RWPE2 (cell line): ENCODE results near the gene SMIM13.

ENCODE experiments used
- ATAC-seq: fragments of 200-7000 bp; cut with Tn5 transposase; 3 replicates; pipeline ENCODE4 v1.9.1; 2021; ENCODE audit warnings: low read depth
- DNase-seq: peaks from one replicate; pipeline ENCODE4 v3.0.0-alpha.2; 2020; ENCODE audit warnings: low spot score
- H3K27ac ChIP-seq: fragments of 450-650 bp; 2 replicates; pipeline ENCODE4 v1.5.1; 2017; ENCODE audit warnings: mild to moderate bottlenecking; ENCODE audit not compliant: poor library complexity, severe bottlenecking
- H3K27me3 ChIP-seq: fragments of 250-450 bp; sonication (Bioruptor Pico); 2 replicates; pipeline ENCODE4 v1.5.1; 2021; ENCODE audit warnings: mild to moderate bottlenecking, moderate library complexity; ENCODE audit not compliant: insufficient read depth, poor library complexity, severe bottlenecking
- H3K36me3 ChIP-seq: fragments of 250-450 bp; sonication (Bioruptor Pico); 2 replicates; pipeline ENCODE4 v1.5.1; 2020; ENCODE audit warnings: low read depth, mild to moderate bottlenecking, moderate library complexity
- H3K4me1 ChIP-seq: fragments of 250-450 bp; sonication (Bioruptor Pico); 2 replicates; pipeline ENCODE4 v1.5.1; 2021; ENCODE audit warnings: mild to moderate bottlenecking, moderate library complexity; ENCODE audit not compliant: insufficient read depth, poor library complexity, severe bottlenecking
- H3K4me3 ChIP-seq: fragments of 250-450 bp; sonication (Bioruptor Pico); 2 replicates; pipeline ENCODE4 v1.5.1; 2021; ENCODE audit warnings: mild to moderate bottlenecking, moderate library complexity; ENCODE audit not compliant: severe bottlenecking
- H3K9me3 ChIP-seq: fragments of 250-450 bp; sonication (Bioruptor Pico); 2 replicates; pipeline ENCODE4 v1.5.1; 2021; ENCODE audit warnings: mild to moderate bottlenecking, moderate library complexity; ENCODE audit not compliant: severe bottlenecking
- CTCF ChIP-seq: fragments of 450-650 bp; IDR thresholded peaks from one replicate; pipeline ENCODE4 v1.5.1; 2017; ENCODE audit warnings: mild to moderate bottlenecking, moderate library complexity; ENCODE audit not compliant: poor library complexity, severe bottlenecking

Gene SMIM13

GRCh38 chr6:11067348-11067747 is 26.3 kb upstream of the SMIM13 start:
- DNase-seq, result no peak
- no peaks in the 10 kb centered on the region for H3K36me3 ChIP-seq
- no peaks in the 10 kb centered on the region for H3K9me3 ChIP-seq
- no peaks in the 10 kb centered on the region for H3K4me1 ChIP-seq
- TF ChIP-seq CTCF, result no peak
- H3K4me3 ChIP-seq, result no peak overlapping the region
- ATAC-seq, result no peak
- H3K27ac ChIP-seq, result no peak overlapping the region
- H3K27me3 ChIP-seq, result no peaks in the 10 kb centered on the region

- ATAC-seq, result no peak
- no peaks in the 10 kb centered on the region for H3K27me3 ChIP-seq
- no peaks in the 10 kb centered on the region for H3K36me3 ChIP-seq
- H3K27ac ChIP-seq, result no peak overlapping the region
- no peaks in the 10 kb centered on the region for H3K9me3 ChIP-seq
- no peaks in the 10 kb centered on the region for H3K4me1 ChIP-seq
- no peak overlapping the region for H3K4me3 ChIP-seq
- TF ChIP-seq CTCF, result no peak
- DNase-seq, result no peak
Observed at GRCh38 chr6:11069760-11070159, 23.9 kb upstream of the SMIM13 start.

GRCh38 chr6:11072101-11072500 is 21.5 kb upstream of the SMIM13 start:
- no peak for ATAC-seq

GRCh38 chr6:11076540-11076939 is 17.1 kb upstream of the SMIM13 start:
- no peak overlapping the region for H3K4me3 ChIP-seq
- no peak for TF ChIP-seq CTCF
- DNase-seq, result no peak
- H3K27ac ChIP-seq, result no peak overlapping the region
- H3K9me3 ChIP-seq, result no peaks in the 10 kb centered on the region
- no peaks in the 10 kb centered on the region for H3K36me3 ChIP-seq
- peaks cover 5% of the 10 kb centered on the region for H3K4me1 ChIP-seq
- no peaks in the 10 kb centered on the region for H3K27me3 ChIP-seq
- peak; percentile 59; the same call in 2 of the 3 replicates for ATAC-seq

More at GRCh38 chr6:11072101-11072500, 21.5 kb upstream of the SMIM13 start:
- no peak for TF ChIP-seq CTCF
- Histone ChIP-seq H3K36me3 (no peaks in the 10 kb centered on the region), H3K4me3 (no peak overlapping the region), H3K9me3 (no peaks in the 10 kb centered on the region), H3K4me1 (peaks cover 5% of the 10 kb centered on the region), H3K27me3 (no peaks in the 10 kb centered on the region), H3K27ac (no peak overlapping the region)
- DNase-seq, result no peak

- H3K9me3 ChIP-seq, result no peaks in the 10 kb centered on the region
- H3K36me3 ChIP-seq, result no peaks in the 10 kb centered on the region
- no peak for TF ChIP-seq CTCF
- no peak for ATAC-seq
- no peaks in the 10 kb centered on the region for H3K27me3 ChIP-seq
- DNase-seq, result no peak
- H3K4me3 ChIP-seq, result no peak overlapping the region
- peaks cover 6% of the 10 kb centered on the region for H3K4me1 ChIP-seq
- no peak overlapping the region for H3K27ac ChIP-seq
Observed at GRCh38 chr6:11078266-11078665, 15.4 kb upstream of the SMIM13 start.
